Measurements from ENCODE around the gene MICALL2. TPM values are rescaled to one million over a fixed set of nuclear protein-coding genes. Genes with fewer than 3 reads are reported as not detected.

The MICALL2 gene
- total RNA-seq, 1 donor from 2014 or later: 14.7 TPM

DNA sequence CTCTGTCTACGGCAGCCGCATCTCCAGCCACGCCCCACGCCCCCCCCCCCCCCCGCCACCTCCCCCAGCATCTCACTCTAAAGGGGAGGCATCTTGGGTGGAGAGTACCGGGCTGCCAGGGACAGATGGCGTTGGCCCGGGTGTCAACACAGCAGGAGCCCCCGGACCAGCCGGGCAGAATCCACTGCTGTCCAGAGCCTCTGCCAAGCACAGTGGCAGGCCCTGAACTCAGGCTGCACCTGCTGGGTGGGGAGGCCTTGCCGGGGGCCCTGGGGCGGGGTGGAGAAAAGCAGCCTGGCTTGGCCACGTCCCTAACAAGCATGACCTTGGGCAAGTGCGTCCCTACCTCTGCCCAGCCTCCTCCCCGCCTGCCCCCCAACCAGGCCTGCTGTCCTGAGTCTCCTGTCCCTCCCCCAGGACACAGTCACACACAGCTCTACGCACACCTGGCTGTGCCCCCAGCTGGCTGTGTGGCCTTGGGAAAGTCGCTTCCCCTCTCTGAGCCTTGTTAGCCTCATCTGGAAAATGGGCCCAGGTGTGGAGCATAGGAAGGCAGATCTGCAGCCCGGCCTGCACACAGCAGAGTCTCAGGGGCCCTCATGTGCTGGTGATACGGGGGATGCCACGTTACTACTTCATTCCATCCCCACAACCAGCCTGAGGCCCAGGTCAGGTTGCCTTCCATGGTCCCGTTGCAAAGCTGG lies 45.2 kb downstream of the MICALL2 start:
- Histone ChIP-seq H3K36me3 (ENCODE audit: control insufficient read depth, insufficient read depth, low read length) (no peaks in the 10 kb centered on the region), H3K27me3 (ENCODE audit: control insufficient read depth, insufficient read depth, low read length) (peaks cover 23% of the 10 kb centered on the region), H3K4me3 (ENCODE audit: low read depth, low read length) (no peak overlapping the region)
- DNase-seq (ENCODE audit: low read depth): no peak
- TF ChIP-seq, protein P1, sequence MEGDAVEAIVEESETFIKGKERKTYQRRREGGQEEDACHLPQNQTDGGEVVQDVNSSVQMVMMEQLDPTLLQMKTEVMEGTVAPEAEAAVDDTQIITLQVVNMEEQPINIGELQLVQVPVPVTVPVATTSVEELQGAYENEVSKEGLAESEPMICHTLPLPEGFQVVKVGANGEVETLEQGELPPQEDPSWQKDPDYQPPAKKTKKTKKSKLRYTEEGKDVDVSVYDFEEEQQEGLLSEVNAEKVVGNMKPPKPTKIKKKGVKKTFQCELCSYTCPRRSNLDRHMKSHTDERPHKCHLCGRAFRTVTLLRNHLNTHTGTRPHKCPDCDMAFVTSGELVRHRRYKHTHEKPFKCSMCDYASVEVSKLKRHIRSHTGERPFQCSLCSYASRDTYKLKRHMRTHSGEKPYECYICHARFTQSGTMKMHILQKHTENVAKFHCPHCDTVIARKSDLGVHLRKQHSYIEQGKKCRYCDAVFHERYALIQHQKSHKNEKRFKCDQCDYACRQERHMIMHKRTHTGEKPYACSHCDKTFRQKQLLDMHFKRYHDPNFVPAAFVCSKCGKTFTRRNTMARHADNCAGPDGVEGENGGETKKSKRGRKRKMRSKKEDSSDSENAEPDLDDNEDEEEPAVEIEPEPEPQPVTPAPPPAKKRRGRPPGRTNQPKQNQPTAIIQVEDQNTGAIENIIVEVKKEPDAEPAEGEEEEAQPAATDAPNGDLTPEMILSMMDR (IDR thresholded peaks at IDR 0.05; ENCODE audit: insufficient read depth, low read length, poor library complexity, severe bottlenecking): no peak

DNA sequence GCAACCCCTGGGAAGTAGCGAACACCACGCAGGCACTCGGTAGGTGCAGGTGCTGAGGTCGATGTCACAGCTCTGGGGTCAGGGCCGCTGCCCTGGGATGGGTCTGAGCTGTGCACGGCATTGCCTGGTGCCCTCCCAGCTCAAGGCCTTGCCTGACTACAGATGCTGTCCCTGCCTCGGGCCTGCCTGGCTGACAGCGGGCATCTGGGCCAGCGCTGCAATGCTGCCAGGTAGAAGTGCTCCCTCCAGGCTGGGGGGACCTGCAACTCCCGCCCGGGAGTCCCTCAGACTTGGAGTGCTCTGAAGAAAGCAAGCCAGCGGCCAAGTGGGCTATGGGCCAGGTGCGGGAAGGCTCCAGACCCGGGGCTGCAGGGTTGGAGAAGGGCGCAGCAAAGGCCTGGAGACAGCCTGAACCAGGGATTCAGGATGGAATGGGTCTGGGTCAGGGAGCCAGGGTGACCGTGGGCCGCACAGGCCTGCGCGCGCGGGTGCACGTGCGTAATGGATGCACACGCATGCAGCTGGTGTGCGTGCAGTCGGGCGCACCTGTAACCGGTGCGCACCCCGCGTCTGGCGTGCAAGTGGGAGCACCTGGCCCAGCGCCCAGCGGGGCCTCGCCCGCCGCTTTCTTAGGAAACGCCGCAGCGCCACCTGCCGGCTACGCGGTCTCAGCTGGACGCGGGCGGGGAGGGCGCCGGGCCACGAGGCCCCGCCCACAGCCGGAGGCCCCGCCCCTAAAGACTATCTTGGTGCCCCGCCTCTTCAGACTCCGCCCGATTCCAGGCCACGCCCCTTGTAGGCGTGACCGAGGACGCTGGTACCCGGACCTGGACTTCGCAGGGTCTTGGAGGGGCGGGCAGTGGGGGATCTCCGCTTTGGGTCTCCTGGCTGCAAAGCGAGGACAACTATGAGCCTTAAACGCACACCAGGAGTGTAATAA lies 46.7 kb downstream of the MICALL2 start:
- H3K36me3 ChIP-seq (ENCODE audit: control insufficient read depth, insufficient read depth, low read length): no peaks in the 10 kb centered on the region
- peaks cover 36% of the 10 kb centered on the region for H3K27me3 ChIP-seq (ENCODE audit: control insufficient read depth, insufficient read depth, low read length)
- TF ChIP-seq, protein P1 (IDR thresholded peaks at IDR 0.05; ENCODE audit: insufficient read depth, low read length, poor library complexity, severe bottlenecking): peak; percentile 30
- DNase-seq (ENCODE audit: low read depth): no peak
- H3K4me3 ChIP-seq (ENCODE audit: low read depth, low read length): no peak overlapping the region

DNA sequence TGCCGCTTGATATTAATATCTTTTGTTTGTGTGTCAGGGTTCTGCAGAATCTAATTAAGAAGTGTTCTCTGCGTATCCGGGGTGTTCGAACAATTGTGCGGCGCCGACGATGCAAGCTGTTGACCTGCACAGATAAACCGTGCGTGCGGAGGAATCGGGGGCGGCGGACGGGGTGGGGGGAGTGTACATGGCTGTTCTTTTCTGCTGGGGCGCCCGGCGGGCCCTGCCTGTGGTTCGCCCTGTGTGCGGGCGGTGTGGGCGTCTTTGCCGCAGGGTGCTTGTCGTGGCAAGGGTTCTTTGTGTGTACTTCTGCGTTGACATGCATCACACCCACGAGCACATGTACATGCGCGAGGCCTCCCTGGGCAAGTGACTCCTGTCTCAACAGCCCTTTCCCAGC lies 47.9 kb downstream of the MICALL2 start:
- Histone ChIP-seq H3K4me3 (ENCODE audit: low read depth, low read length) (no peak overlapping the region), H3K36me3 (ENCODE audit: control insufficient read depth, insufficient read depth, low read length) (no peaks in the 10 kb centered on the region), H3K27me3 (ENCODE audit: control insufficient read depth, insufficient read depth, low read length) (peaks cover 41% of the 10 kb centered on the region)
- TF ChIP-seq, protein P1 (IDR thresholded peaks at IDR 0.05; ENCODE audit: insufficient read depth, low read length, poor library complexity, severe bottlenecking): no peak
- no peak for DNase-seq (ENCODE audit: low read depth)

DNA sequence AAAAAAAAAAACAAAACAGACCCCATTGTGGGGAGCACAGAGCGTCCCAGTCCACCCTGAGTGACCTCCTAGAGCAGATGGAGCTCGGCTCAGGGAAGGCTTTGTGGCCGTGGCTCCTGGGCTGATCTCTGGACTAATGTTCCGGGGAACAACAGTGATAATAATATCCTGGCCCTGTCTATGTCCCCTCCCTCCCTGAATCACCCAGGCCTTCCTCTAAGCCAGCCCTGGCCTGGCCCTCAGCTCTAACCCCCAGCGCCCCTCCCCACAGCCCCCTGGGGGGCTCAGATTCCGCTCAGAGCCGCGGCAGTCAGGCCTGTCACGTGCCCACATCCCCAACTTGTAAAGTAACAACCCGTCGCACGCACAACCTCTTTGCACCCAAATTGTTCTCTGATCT lies 48.3 kb downstream of the MICALL2 start:
- H3K27me3 ChIP-seq (ENCODE audit: control insufficient read depth, insufficient read depth, low read length): peaks cover 42% of the 10 kb centered on the region
- DNase-seq (ENCODE audit: low read depth): no peak
- H3K4me3 ChIP-seq (ENCODE audit: low read depth, low read length): no peak overlapping the region
- TF ChIP-seq, protein P1 (IDR thresholded peaks at IDR 0.05; ENCODE audit: insufficient read depth, low read length, poor library complexity, severe bottlenecking): no peak
- no peaks in the 10 kb centered on the region for H3K36me3 ChIP-seq (ENCODE audit: control insufficient read depth, insufficient read depth, low read length)

DNA sequence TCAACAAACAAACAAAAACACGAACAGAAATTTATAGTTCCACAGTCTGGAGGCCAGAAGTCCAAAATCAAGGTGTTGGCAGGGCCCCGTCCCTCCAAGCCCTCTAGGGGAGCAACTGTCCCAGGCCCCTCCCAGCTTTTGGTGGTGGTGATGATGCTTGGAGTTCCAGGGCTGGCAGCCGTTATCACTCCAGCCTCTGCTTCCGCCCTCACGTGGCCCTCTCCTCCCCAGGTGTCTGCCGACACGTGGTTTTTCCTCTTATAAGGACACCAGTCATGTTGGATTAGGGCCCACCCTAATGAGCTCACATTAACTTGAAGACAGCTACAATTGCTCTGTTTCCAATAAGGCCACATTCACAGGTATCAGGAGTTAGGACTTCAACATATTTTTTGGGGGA lies 49.7 kb downstream of the MICALL2 start:
- TF ChIP-seq, protein P1 (IDR thresholded peaks at IDR 0.05; ENCODE audit: insufficient read depth, low read length, poor library complexity, severe bottlenecking): no peak
- no peaks in the 10 kb centered on the region for H3K36me3 ChIP-seq (ENCODE audit: control insufficient read depth, insufficient read depth, low read length)
- peaks cover 51% of the 10 kb centered on the region for H3K27me3 ChIP-seq (ENCODE audit: control insufficient read depth, insufficient read depth, low read length)

More for the DNA sequence above, 49.7 kb downstream of the MICALL2 start:
- DNase-seq (ENCODE audit: low read depth): no peak
- no peak overlapping the region for H3K4me3 ChIP-seq (ENCODE audit: low read depth, low read length)

All from kidney epithelial cell (primary cell).